IgD-negative memory B cell (primary cell): Measurements from ENCODE around the gene PHKB. TPM values are rescaled to one million over a fixed set of nuclear protein-coding genes. Genes with fewer than 3 reads are reported as not detected.

Experiments
- H3K27ac Mint-ChIP-seq, 3 donors: one replicate each; pipeline ENCODE4 v1.8.0; 2020 to 2022; ENCODE audit warnings: mild to moderate bottlenecking in 3 of 3, mixed read lengths in 3 of 3, moderate library complexity in 1 of 3
- H3K27me3 Mint-ChIP-seq: one replicate; pipeline ENCODE4 v1.8.0; 2021; ENCODE audit warnings: mixed read lengths
- H3K36me3 Mint-ChIP-seq: one replicate; pipeline ENCODE4 v1.8.0; 2020; ENCODE audit warnings: mild to moderate bottlenecking, mixed read lengths
- H3K4me1 Mint-ChIP-seq, 3 donors: one replicate each; pipeline ENCODE4 v1.8.0; 2020 to 2022; ENCODE audit warnings: mixed read lengths in 3 of 3, mild to moderate bottlenecking in 1 of 3
- H3K4me3 Mint-ChIP-seq, 4 donors: one replicate each; pipeline ENCODE4 v1.8.0; 2020 to 2022; ENCODE audit warnings: mild to moderate bottlenecking in 4 of 4, mixed read lengths in 4 of 4, moderate library complexity in 3 of 4
- H3K9me3 Mint-ChIP-seq, 3 donors: one replicate each; pipeline ENCODE4 v1.8.0; 2020 to 2021; ENCODE audit warnings: mixed read lengths in 3 of 3, mild to moderate bottlenecking in 1 of 3
- polyA plus RNA-seq: library from polyadenylated mRNA; unstranded; fragments of 300-500 nt; fragmentation: Illumina TruSeq; gene quantifications from one replicate; pipeline ENCODE4 v1.2.3, GENCODE V29; 2021

PHKB gene
- polyA plus RNA-seq, 1 donor from 2014 or later: 52.2 TPM

- Mint-ChIP-seq H3K27ac (no peak overlapping the region), H3K36me3 (peaks cover 4% of the 10 kb centered on the region), H3K27me3 (no peaks in the 10 kb centered on the region), H3K4me3 (no peak overlapping the region), H3K9me3 (peaks cover 0 to 2% (median 0%) of the 10 kb centered on the region in 3 donors), H3K4me1 (peaks cover 34 to 51% (median 37%) of the 10 kb centered on the region in 3 donors)
Measured at GRCh38 chr16:47481698-47482374, 20.7 kb downstream of the PHKB start.

- Mint-ChIP-seq H3K27me3 (no peaks in the 10 kb centered on the region), H3K36me3 (peaks cover 10% of the 10 kb centered on the region), H3K4me3 (no peak overlapping the region), H3K4me1 (peaks cover 25 to 40% (median 34%) of the 10 kb centered on the region in 3 donors), H3K9me3 (peaks cover 0 to 4% (median 3%) of the 10 kb centered on the region in 3 donors), H3K27ac (no peak overlapping the region)
Measured at GRCh38 chr16:47483616-47484015, 22.5 kb downstream of the PHKB start.

- Mint-ChIP-seq H3K9me3 (peaks cover 0 to 6% (median 6%) of the 10 kb centered on the region in 3 donors), H3K4me3 (no peak overlapping the region), H3K4me1 (peaks cover 19 to 21% (median 19%) of the 10 kb centered on the region in 3 donors), H3K27me3 (no peaks in the 10 kb centered on the region), H3K27ac (peak overlapping the region in 1 of 3 donors; percentile 27), H3K36me3 (peaks cover 11% of the 10 kb centered on the region)
Measured at GRCh38 chr16:47486856-47487255, 25.7 kb downstream of the PHKB start.

DNA sequence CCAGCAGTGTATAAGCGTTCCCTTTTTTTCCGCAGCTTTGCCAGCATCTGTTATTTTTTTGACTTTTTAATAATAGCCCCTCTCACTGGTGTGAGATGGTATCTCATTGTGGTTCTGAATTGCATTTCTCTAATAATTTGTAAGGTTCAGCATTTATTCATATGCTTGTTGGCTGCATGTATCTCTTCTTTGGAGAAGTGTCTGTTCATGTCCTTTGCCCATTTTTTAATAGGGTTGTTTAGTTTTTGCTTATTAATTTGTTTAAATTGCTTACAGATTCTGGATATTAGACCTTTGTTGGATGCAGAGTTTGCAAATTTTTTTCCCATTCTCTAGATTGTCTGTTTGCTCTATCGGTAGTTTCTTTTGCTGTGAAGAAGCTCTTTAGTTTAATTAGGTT lies 26.9 kb downstream of the PHKB start:
- peaks cover 27 to 29% (median 27%) of the 10 kb centered on the region in 3 donors for H3K4me1 Mint-ChIP-seq
- H3K27ac Mint-ChIP-seq: no peak overlapping the region
- peaks cover 13% of the 10 kb centered on the region for H3K36me3 Mint-ChIP-seq
- H3K4me3 Mint-ChIP-seq: no peak overlapping the region
- peaks cover 0 to 6% (median 6%) of the 10 kb centered on the region in 3 donors for H3K9me3 Mint-ChIP-seq
- no peaks in the 10 kb centered on the region for H3K27me3 Mint-ChIP-seq

GRCh38 chr16:47490471-47490870 lies 29.3 kb downstream of the PHKB start:
- Mint-ChIP-seq H3K27ac (peak overlapping the region in 2 of 3 donors; percentile 64 to 98), H3K9me3 (peaks cover 0 to 6% (median 6%) of the 10 kb centered on the region in 3 donors), H3K36me3 (peaks cover 9% of the 10 kb centered on the region), H3K27me3 (no peaks in the 10 kb centered on the region), H3K4me1 (peaks cover 24 to 34% (median 31%) of the 10 kb centered on the region in 3 donors), H3K4me3 (peak overlapping the region in 2 of 4 donors; percentile 73 to 83)

DNA sequence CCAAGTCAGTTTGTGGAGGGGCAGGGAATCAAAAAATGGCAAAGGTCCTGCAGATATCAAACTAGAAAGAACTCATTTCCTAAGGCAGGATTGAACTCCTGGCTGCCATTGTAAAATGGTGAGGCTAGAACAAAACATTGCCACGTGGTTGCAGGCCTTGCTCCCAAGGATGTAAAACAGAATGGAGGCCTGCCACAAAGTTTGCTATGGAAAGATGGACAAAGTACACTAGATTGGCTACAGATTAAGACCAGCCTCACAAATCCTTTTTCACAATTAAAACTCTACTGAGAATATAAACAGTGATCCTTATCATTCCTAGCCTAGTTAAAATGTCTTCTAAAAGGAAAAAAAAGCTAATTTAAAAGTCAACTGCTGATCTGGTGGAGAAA lies 30.9 kb downstream of the PHKB start:
- Mint-ChIP-seq H3K9me3 (peaks cover 0 to 6% (median 3%) of the 10 kb centered on the region in 3 donors), H3K4me1 (peaks cover 26 to 37% (median 34%) of the 10 kb centered on the region in 3 donors)

GRCh38 chr16:47492428-47493377 lies 31.6 kb downstream of the PHKB start:
- H3K9me3 Mint-ChIP-seq: peaks cover 0 to 6% (median 3%) of the 10 kb centered on the region in 3 donors
- H3K4me1 Mint-ChIP-seq: peaks cover 26 to 40% (median 37%) of the 10 kb centered on the region in 3 donors
- peaks cover 14% of the 10 kb centered on the region for H3K36me3 Mint-ChIP-seq
- no peaks in the 10 kb centered on the region for H3K27me3 Mint-ChIP-seq
- H3K4me3 Mint-ChIP-seq: peak overlapping the region; percentile 89 to 99 (median 94)
- peak overlapping the region; percentile 90 to 98 (median 95) for H3K27ac Mint-ChIP-seq

More for the DNA sequence above, 30.9 kb downstream of the PHKB start:
- Mint-ChIP-seq H3K36me3 (peaks cover 9% of the 10 kb centered on the region), H3K27me3 (no peaks in the 10 kb centered on the region), H3K4me3 (peak overlapping the region; percentile 89 to 99 (median 94)), H3K27ac (peak overlapping the region; percentile 90 to 98 (median 95))

DNA sequence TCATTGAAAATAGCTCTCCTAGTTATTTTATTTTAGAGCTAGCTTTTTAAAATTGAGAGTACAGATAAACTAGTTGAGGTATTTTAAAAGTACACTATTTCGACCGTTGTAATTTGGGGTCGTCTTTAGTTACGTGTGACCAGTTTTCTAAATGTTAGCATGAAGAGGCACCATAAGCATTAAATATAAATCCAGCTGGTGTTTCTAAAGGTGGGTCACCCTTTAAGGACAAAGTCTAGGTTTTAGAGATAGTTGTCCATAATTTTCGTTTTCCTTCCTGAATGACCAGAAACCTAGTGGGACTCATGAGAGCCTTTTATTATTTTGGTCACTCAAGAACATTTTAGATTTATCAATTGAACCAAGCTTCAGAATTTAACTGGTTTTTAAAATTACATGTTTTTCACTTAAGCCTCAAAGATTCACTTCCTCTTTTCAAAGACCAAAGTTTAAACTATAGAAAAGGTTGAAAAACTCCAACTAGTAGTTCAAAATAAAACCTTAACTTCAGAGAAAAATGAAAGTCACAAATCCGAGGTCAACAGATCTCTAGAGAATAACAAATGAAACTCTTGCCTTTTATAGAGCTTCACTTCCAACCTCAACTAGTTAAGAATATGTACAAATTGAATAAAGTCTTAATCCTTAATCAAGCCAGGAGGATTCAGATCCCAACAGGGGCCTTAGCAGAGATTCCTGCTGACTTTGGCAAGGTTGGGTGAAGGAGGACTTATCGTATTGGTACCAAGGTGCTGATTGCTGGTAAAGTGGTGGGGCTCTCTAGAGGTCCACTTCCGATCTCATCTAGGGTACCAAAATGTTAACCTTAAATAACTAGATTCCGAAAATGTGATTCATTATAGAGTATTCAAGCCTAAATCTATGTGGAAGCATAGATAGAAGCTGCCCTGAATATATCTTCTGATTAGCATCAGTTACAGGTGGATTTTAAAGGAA lies 32.5 kb downstream of the PHKB start:
- H3K36me3 Mint-ChIP-seq: peaks cover 13% of the 10 kb centered on the region
- H3K9me3 Mint-ChIP-seq: peaks cover 0 to 3% (median 1%) of the 10 kb centered on the region in 3 donors
- H3K27me3 Mint-ChIP-seq: no peaks in the 10 kb centered on the region
- H3K27ac Mint-ChIP-seq: peak overlapping the region; percentile 90 to 98 (median 95)
- peak overlapping the region; percentile 89 to 99 (median 94) for H3K4me3 Mint-ChIP-seq
- H3K4me1 Mint-ChIP-seq: peaks cover 26 to 44% (median 37%) of the 10 kb centered on the region in 3 donors

GRCh38 chr16:47499080-47499699 lies 38.1 kb downstream of the PHKB start:
- no peak overlapping the region for H3K4me3 Mint-ChIP-seq
- H3K36me3 Mint-ChIP-seq: peaks cover 14% of the 10 kb centered on the region
- H3K27ac Mint-ChIP-seq: no peak overlapping the region
- H3K9me3 Mint-ChIP-seq: no peaks in the 10 kb centered on the region
- H3K4me1 Mint-ChIP-seq: peaks cover 7 to 21% (median 19%) of the 10 kb centered on the region in 3 donors
- H3K27me3 Mint-ChIP-seq: no peaks in the 10 kb centered on the region

- no peaks in the 10 kb centered on the region for H3K9me3 Mint-ChIP-seq
- H3K27me3 Mint-ChIP-seq: no peaks in the 10 kb centered on the region
- H3K36me3 Mint-ChIP-seq: peaks cover 17% of the 10 kb centered on the region
- H3K4me1 Mint-ChIP-seq: peaks cover 3 to 16% (median 14%) of the 10 kb centered on the region in 3 donors
- no peak overlapping the region for H3K4me3 Mint-ChIP-seq
- H3K27ac Mint-ChIP-seq: no peak overlapping the region
Measured at GRCh38 chr16:47499700-47500264, 38.7 kb downstream of the PHKB start.

GRCh38 chr16:47503936-47504335 lies 42.8 kb downstream of the PHKB start:
- Mint-ChIP-seq H3K27me3 (no peaks in the 10 kb centered on the region), H3K36me3 (peaks cover 11% of the 10 kb centered on the region), H3K9me3 (no peaks in the 10 kb centered on the region), H3K4me3 (no peak overlapping the region), H3K27ac (no peak overlapping the region), H3K4me1 (peaks cover 7 to 12% (median 12%) of the 10 kb centered on the region in 3 donors)

GRCh38 chr16:47504599-47504998 lies 43.5 kb downstream of the PHKB start:
- peaks cover 7 to 16% (median 12%) of the 10 kb centered on the region in 3 donors for H3K4me1 Mint-ChIP-seq
- H3K27ac Mint-ChIP-seq: no peak overlapping the region
- peak overlapping the region in 1 of 4 donors; percentile 67 for H3K4me3 Mint-ChIP-seq
- H3K36me3 Mint-ChIP-seq: peaks cover 11% of the 10 kb centered on the region
- H3K9me3 Mint-ChIP-seq: no peaks in the 10 kb centered on the region
- no peaks in the 10 kb centered on the region for H3K27me3 Mint-ChIP-seq

DNA sequence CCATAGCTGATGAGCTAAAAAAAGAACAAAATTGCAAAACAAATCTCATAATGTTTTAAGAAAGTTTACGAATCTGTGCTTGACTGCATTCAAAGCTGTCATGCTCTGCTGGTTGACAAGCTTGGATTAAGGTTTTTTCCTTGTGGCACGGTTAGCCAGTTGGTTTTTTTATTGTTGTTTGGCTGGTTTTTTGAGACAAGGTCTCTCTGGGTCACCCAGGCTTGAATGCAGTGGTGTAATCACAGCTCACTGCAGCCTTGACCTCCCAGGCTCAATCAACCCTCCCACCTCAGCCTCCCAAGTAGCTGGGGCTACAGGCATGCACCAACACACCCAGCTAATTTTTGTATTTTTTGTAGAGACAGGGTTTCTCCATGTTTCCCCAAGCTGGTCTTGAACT lies 45.7 kb downstream of the PHKB start:
- Mint-ChIP-seq H3K36me3 (peaks cover 20% of the 10 kb centered on the region), H3K9me3 (no peaks in the 10 kb centered on the region)

More for the DNA sequence above, 45.7 kb downstream of the PHKB start:
- H3K4me1 Mint-ChIP-seq: peaks cover 7 to 16% (median 12%) of the 10 kb centered on the region in 3 donors
- no peaks in the 10 kb centered on the region for H3K27me3 Mint-ChIP-seq
- no peak overlapping the region for H3K27ac Mint-ChIP-seq
- H3K4me3 Mint-ChIP-seq: no peak overlapping the region
